Sigmoid colon (tissue), 4 donors: ENCODE measurements around the gene GOLGA6L10.
"Not testable (repeated sequence)": the region's sequence is repeated elsewhere in the genome, so short reads cannot be mapped to it uniquely, and the experiment has no call there.

Experiments
- CTCF ChIP-seq, 4 experiments: fragments of 450-650 bp in 3 of 4; fragments of 200-600 bp in 1 of 4; IDR thresholded peaks; one replicate each; pipeline ENCODE4 v1.5.1; 2016 to 2019; ENCODE audit warnings: antibody characterized with exemption in 4 of 4, mild to moderate bottlenecking in 3 of 4, moderate library complexity in 2 of 4
- EP300 ChIP-seq, 4 donors: sonication (generic); formaldehyde crosslinking; IDR thresholded peaks; one replicate each; pipeline ENCODE4 v1.6.1; 2017; ENCODE audit warnings: antibody characterized with exemption in 4 of 4
- POLR2A ChIP-seq, 2 donors: fragments of 450-650 bp; IDR thresholded peaks; one replicate each; pipeline ENCODE4 v1.6.1; 2016; ENCODE audit warnings: antibody characterized with exemption in 2 of 2, mild to moderate bottlenecking in 2 of 2, moderate library complexity in 2 of 2
- POLR2AphosphoS5 ChIP-seq, 4 donors: sonication (generic); formaldehyde crosslinking; IDR thresholded peaks; one replicate each; pipeline ENCODE4 v1.6.1; 2017; ENCODE audit warnings: antibody characterized with exemption in 4 of 4

GRCh38 chr15:82334554-82334932, 14.7 kb downstream of the GOLGA6L10 start:
- not testable (repeated sequence) for TF ChIP-seq EP300, POLR2AphosphoS5, POLR2A, CTCF (IDR thresholded peaks at IDR 0.05)
